NCI-H345 treated with DMSO at 0.1 percent for 48 hours (cell line): ENCODE results near the gene CD3E.

Experiments used
- DNase-seq: peaks from one replicate; lab custom pipeline; 2025; ENCODE audit not compliant: unreplicated experiment; lab: John Stamatoyannopoulos, UW

Gene CD3E

DNA sequence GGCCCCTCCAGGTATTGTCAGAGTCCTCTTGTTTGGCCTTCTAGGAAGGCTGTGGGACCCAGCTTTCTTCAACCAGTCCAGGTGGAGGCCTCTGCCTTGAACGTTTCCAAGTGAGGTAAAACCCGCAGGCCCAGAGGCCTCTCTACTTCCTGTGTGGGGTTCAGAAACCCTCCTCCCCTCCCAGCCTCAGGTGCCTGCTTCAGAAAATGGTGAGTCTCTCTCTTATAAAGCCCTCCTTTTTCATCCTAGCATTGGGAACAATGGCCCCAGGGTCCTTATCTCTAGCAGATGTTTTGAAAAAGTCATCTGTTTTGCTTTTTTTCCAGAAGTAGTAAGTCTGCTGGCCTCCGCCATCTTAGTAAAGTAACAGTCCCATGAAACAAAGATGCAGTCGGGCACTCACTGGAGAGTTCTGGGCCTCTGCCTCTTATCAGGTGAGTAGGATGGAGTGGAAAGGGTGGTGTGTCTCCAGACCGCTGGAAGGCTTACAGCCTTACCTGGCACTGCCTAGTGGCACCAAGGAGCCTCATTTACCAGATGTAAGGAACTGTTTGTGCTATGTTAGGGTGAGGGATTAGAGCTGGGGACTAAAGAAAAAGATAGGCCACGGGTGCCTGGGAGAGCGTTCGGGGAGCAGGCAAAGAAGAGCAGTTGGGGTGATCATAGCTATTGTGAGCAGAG, at the start of gene CD3E:
Gene CD3E (plus strand): TSS at position 163 of the 681 bp plus-strand sequence. CDS start 223 bp downstream, at position 386.
- no peak for DNase-seq

DNA sequence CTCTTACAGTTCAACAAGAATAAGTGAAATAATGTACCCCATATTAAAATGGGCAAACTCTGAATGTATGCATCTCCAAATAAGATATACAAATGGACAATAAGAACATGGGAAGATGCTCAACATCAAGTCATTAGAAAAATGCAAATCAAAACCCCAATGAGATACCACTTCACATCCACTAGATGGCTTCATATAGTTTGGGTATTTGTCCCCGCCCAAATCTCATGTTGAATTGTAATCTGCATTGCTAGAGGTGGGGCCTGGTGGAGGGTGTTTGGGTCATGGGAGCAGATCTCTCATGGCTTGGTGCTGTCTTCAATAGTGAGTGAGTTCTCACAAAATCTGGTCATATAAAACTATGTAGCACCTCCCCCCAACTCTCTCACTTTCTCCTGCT, 46.1 kb upstream of the CD3E start:
- DNase-seq, result no peak

DNA sequence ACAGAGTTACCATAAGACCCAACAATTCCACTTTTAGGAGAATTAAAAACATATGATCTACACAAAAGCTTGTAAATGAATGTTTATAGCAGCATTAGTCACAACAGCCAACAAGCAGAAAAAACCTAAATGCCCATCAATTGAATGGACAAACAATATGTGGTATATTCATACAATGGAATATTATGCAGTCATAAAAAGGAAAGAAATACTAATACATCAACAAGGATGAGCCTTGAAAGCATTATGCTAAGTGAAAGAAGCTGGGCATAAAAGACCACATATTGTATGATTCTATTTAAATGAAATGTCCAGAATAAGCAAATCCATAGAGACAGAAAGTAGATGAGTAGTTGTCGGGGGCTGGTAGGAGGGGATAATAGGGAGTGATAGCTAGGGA, 45.4 kb upstream of the CD3E start:
- DNase-seq, result no peak

DNA sequence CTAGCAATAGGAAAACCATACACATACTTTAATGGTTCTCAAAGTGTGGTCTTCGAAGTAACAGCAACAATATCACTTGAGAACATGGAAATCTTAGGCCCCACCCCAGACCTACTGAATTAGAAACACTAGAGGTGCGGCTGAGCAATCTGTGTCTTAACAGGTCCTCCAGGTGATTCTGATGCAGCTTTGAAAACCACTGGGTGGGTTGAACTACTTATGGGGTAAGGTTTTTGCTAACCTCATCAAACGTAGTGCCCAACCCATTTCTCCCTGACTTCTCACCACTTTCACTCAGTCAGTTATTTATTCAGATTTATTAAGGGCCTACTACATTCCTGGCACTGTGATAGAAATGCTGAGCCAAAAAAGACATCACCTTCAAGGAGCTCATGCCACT, 44.2 kb upstream of the CD3E start:
- no peak for DNase-seq

DNA sequence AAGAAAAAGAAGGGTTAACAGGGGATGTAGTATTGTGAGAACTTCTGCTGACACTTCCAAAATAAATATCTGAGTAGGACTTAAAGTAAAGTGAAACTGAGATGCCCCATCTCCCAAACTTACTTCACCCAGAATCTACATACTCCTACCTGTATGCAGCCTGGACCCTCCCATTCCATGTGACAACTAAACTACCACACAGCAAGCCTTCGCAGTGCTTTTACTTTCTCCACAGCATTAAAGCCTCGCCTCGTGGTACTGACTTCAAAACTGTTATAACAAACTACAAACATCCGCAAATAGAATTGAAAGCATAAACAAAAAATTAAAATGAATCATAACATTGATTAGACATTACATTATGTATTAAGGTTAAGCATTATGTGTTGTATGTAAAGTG, 41.4 kb upstream of the CD3E start:
- DNase-seq, result no peak

DNA sequence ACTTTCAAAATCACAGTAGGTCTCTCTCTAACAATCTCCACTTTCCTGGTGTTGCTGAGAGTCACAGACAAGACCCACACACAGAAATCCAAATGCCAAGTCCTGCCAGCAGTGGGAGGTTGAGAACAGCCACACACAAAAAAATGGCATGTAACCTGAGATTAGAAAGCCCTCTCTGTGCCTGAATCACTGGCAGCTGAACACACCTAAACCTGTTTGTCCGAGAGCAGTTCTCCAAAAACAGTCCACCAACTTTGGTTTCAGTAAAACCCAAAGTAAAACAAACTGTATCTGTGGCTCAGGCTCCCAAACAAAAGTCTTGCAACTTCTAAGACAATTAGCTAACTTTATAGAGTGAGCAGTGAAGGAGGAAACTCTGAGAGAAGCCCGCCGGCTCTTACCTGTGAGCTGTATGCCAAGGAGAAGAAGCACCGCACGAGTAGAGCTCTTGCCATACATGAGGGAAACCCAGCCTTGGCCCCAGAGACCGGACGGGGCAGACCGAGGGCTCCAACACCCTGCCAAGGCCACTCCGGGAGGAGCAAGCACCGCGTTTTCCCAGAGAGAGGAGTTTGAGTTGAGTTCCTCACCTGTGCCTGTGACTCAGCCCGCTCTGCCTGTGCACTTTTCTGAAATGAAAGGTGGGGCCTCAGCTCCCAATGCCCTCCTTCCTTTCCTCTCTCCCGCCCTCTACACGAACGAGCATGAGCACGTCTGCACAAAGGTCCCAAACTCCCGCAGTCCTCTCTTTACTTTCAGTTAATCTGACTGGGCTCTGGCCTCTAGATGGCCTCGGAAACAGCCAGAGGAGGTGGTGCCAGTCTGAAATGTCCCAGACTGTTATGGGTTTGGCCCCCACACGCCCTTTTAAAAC, 40.6 kb upstream of the CD3E start, which contains the start of gene MPZL2:
Gene MPZL2 (minus strand): TSS at position 603 of the 874 bp plus-strand sequence. CDS start 144 bp downstream, at position 459.
- no peak for DNase-seq

DNA sequence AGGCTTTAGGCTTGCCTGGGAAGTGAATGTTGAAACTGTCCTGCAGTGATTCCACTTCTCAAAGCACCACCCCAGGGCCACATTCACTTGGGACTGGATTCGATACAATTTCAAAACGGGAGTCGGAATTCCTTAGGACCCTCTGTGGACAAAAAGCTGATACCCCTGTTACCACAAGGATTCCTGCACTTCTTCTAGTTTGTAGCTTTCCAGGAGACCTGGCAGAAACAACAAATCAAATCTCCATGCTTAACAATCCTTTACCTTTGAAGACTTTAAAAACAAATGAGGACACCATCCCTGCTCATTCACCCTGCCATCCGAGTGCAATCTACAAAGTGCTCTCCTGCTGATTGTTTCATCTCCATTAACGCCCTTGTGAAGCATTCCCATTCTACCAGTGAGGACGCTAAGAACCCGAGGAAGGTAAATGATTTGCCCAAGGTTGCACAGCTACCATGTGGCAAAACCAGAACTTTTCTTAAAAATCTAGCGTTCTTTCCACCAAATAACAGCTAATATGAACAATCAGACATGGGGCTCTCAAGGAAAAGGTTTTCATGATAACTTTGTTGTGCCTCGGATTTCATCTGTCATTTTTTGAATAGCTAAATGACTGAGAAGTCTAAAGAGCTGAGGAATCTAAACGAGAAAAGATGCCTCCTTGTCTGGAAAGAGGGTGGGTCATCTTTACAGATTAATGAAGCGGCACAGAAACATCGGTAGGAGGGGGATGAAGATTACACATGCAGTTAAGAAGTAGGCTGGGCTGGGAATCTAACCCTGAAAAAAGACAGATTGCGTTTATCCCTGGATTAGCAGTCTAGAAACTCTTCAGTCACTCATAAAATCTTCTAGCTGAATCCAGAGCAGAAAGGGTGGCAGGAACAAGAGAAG, 39.7 kb upstream of the CD3E start:
- no peak for DNase-seq

DNA sequence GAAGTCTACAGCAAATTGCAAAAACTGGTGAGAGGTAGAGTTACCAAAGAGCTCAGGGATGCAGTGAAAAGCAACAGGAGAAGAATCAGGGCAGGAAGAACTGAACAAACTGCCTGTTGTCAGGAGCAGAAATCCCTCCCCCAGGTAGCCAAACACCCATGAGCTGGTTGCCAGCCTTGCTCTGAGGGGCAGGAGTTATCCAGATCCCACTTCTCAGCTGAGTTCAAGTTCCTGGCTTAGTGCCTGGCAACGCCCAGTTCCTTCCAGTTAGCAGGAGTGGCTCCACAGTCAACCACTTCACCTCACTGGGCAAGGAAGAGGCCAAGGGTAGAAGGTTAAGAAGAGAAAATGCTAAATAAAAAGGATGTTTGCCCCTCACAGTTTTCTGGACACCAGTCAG, 38.6 kb upstream of the CD3E start:
- no peak for DNase-seq

DNA sequence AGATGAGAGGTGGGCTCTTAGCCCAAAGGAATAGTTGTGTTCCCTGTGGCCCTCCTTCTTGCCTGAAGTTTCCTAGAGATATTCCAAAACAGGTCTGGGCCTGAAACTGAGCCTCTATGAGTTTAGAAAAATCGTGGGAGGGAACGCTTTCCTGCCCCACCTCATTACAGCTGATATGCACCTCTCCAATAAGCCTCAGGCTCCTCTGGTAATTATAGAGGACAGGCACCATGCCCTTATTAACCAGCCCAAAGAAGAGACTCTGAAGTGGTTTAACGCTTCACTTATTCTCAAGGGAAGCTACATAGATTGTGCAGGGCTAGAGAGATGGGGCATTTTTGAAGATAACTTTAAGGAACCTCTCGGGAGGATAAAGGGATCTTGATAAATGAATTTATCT, 37.0 kb upstream of the CD3E start:
- DNase-seq, result no peak

DNA sequence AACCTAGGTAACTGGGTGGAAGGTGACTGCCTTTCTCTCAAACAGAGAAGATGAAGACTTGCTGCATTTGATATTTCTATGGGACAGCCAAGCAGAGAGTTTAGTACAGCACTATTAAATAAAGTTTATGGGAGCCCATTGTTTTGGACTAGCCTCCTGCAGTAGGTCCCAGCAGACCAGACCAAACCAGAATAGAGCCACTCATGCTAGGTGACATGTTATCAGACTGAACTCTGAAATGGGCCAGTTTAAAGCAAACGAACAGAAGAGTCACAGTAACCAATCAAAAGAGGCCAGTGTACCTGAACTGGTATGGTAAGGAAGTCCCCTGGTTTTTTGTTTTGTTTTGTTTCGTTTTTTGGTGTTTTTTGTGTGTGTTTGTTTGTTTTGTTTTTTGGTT, 32.5 kb upstream of the CD3E start:
- DNase-seq, result no peak

DNA sequence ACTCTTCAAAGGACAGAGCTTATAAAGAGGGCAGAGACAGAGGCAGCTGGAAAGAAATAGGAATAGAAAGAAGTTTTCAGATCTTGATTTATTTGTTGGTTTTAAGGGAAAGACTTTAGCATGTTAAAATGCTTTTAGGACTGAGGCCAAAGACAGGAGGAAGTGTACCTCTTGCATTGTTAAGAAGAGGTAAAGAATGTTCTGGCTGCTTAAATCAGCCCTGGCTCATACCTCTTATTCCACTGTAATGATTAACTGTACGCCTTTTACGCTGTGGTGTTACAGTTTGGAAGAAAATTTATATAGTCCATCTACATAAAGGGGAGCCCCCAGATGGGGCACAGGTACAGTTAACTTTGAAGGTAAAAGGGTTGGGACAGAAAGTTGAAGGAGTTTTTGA, 30.3 kb upstream of the CD3E start:
- no peak for DNase-seq

DNA sequence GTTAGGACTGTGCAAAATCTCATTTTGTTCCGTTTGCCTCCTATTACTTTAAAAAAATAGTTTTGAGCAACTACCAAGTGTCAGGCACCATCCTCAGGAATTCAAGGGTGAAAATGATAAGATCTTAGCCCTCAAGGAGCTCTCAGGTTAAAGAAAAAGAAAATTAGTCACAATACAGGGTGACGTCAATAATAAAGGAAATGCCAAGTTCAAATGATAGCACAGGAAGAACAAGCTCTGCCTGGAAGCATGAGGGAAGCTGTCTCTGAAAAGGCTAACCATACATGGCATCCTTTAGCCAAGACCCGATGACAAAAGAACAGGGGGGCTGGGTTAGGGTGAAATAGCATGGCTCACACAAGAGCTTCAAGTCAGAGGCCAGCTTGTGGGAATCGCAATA, 29.4 kb upstream of the CD3E start:
- DNase-seq, result no peak

DNA sequence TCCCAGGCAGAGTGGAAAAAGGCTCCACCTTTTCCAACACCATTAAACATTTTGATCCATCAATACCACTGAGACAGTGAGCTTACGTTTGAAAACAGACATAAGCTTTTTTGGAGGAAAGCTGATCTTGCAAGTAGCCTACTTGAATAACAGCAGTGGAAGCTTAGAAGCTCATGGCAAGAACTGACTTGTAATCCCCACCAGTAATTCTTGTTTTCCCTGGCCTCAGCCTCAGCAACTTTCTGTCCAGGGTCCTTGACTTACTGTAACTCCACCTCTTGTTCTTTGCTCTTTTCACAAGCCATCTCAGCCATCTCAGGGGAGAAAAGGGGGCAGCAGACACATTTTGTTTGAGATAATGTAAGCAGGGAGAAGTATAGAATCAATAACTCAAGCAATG, 28.1 kb upstream of the CD3E start:
- DNase-seq, result no peak

DNA sequence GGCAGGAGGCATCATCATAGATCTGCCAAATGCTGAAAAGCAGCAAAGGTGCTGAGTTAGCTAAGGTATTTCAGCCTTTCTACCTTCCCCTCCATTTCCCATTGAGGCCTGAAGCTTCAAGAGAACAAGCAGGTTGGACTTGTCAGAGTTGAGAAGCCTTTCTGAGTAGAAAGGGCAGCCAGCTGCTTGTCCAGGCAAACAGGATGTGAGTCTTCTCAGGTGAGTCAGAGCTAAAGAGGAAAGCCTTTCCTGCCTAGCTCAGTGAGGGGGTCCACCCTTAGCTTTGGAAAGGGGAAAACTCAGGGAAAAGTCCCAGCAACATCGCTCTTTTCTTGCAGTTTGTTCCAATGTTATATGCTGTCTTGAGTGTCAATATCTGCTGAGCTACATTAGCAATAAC, 27.2 kb upstream of the CD3E start:
- DNase-seq, result no peak

DNA sequence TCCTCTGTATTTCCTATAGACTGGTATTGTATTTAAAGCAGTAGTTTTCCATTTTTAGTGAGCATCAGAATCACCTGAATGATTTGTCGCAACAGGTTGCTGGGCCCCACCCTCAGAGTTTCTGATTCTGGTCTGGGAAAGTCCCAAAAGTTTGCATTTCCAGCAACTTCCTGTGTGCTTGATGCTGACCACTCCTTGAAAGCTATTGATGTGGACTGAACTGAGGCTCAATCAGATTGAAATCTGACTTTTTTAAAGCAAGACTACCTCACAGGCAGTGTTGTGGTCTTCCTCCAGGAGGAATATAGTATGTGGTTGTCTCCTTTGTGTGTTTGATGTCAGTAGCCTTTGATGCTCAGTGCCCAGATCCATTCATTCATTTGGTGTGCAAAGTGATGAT, 23.2 kb upstream of the CD3E start:
- DNase-seq, result no peak

DNA sequence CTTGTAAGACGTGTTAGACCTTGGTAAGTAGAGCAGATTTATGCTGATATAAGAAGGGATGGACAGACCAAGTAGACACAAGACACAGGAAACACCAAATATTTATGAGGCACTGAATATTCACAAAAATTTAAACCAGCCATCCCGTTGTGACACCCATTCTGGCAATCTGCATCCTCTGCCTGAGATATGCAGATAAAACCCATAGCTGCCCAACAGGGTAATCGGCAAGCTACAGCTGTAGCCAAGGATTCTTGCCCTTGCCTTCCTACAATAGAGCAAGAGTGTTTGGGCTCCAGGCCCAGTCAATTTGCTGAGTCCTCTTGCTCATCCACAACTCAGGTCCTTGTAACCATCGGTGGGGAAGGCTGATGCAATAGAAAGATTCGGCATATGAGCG, 21.9 kb upstream of the CD3E start:
- DNase-seq, result no peak

DNA sequence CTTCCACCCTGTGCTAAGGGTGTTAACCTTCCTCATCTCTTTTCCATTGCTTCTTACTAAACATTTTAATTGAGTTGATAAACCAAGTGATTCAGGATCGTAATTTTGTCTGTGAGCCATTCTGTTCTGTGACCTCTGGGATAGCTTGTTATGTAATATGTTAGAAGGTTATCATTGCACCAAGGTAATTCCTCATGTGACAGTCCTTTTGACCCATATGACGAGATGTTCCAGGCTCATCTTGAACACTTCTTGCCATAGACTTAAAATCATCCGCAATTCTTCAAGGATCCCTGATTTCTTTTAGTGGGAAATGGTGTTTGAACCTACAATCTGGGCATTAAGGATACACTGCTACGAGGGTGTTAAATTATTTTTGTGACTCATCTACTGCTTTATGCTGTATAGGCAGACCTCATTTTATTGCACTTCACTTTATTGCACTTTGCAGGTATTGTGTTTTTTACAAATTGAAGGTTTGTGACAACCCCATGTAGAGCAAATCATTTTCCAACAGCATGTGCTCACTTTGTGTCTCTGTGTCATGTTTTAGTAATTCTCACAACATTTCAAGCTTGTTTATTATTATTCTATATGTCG, 21.4 kb upstream of the CD3E start:
- DNase-seq, result no peak

DNA sequence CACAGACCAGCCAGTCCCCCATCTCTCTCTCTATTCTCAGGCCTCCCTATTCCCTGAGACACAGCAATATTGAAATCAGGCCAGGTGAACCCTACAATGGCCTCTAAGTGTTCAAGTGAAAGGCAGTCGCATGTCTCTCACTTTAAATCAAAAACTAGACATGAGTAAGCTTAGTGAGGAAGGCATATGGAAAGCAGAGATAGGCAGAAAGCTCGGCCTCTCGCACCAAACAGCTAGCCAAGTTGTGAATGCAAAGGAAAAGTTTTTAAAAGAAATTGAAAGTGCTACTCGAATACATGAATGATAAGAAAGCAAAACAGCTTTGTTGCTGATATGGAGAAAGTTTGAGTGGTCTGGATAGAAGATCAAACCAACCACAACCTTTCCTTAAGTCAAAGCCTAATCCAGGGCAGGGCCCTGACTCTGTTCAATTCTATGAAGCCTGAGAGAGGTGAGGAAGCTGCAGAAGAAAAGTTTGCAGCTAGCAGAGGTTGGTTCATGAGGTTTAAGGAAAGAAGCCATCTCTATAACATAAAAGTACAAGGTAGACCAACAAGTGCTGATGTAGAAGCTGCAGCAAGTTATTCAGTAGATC, 20.7 kb upstream of the CD3E start:
- no peak for DNase-seq

DNA sequence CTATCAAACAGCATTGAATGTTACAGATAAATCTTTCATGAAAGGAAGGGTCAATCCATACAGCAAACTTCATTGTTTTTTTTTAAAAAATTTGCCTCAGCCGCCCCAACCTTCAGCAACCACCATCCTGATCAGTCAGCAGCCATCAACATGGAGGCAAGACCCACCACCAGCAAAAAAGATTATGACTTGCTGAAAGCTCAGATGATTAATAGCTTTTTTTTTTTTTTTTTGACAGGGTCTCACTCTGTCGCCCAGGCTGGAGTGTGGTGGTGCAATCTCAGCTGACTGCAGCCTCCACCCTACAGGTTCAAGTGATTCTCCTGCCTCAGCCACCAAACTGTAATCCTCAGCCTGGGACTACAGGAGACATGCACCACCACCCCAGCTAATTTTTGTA, 18.0 kb upstream of the CD3E start:
- DNase-seq, result no peak

DNA sequence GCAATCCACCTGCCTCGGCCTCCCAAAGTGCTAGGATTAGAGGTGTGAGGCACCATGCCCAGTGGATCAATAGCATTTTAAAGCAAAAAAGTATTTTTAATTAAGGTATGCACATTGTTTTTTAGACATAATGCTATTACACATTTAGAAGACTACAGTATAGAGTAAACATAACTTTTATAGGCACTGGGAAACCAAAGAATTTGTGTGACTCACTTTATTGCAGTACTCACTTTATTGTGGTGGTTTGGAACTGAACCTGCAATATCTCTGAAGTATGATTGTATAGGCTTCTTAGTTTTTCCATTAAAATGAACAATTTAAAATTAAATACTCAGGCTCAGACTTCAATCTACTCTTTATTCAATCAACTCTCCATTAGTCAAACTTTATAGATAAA, 17.5 kb upstream of the CD3E start:
- no peak for DNase-seq

DNA sequence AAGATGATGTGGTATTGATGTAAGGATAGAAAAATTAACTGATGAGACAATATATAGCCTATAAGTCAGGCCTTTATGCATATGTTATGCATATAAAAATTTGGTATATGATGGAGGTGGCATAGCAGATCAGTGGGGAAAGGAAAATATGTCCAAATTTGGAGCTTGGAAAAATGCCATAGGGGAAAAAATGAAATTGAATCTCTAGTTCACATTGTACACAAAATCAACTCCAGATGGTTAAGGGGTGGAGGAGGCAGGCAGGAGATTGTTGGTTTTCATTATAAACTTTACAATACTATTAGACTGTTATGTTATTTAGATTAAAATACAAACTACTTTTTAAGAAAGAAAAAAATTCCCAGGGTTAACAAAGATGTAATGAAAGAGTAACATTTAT, 15.1 kb upstream of the CD3E start:
- DNase-seq, result no peak
